ENCODE measurements around the gene CHP2.

Gene CHP2

DNA sequence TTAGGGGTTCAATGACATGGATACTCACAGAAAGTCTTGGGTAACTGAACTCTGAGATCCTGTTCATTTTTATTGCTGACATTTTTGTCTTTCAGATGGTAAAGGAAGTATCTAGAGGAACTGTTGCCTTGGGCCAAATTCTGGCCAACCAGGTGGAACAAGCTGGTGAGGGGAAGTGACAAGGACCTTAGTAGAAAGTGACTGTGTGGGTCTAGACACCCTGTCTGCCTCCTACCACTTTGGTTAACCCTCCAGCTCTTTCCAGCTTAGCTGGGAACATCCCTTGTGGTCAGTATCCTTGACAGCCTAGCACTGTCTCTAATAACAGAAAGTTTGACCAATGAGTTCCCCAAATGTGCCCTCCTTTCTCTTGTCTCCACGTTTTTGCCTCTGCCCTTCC, 52.2 kb downstream of the CHP2 start:
- DNase-seq (ENCODE audit: low read depth in 2 of 2, low spot score in 1 of 2): no peak

All from stimulated activated CD8-positive, alpha-beta memory T cell treated with anti-CD3 and anti-CD28 coated beads, Interleukin-4, amount 100 ng/mL, for 4 hours (primary cell).